CD4-positive, alpha-beta T cell (primary cell): Measurements from ENCODE around the gene SASS6. TPM values are rescaled to one million over a fixed set of nuclear protein-coding genes. Genes with fewer than 3 reads are reported as not detected.

Experiments
- ATAC-seq: fragments of 200-7000 bp; cut with Tn5 transposase; one replicate; pipeline ENCODE4 v1.10.0; 2022; ENCODE audit warnings: mild to moderate bottlenecking; ENCODE audit not compliant: poor library complexity
- CTCF ChIA-PET: fragments of 350-600 bp; sonication (Branson Sonifier 250); formaldehyde crosslinking; loops from one replicate; lab custom pipeline; 2021; ENCODE audit warnings: antibody characterized with exemption, inconsistent platforms; lab: Charles Lee
- POLR2A ChIA-PET: fragments of 350-600 bp; sonication (Branson Sonifier 250); formaldehyde crosslinking; loops from one replicate; lab custom pipeline; 2021; ENCODE audit warnings: antibody characterized with exemption, inconsistent platforms; lab: Charles Lee
- DNase-seq, 14 experiments: peaks; one replicate each; pipeline ENCODE4 v3.0.0-alpha.2; 2013 to 2020; ENCODE audit warnings: mixed read lengths in 2 of 14
- H3K27ac ChIP-seq, 2 donors: one replicate each; pipeline versions ENCODE4 v1.5.1 to v1.7.0; 2013; ENCODE audit warnings: low read length in 2 of 2, low read depth in 1 of 2, mild to moderate bottlenecking in 1 of 2
- H3K27me3 ChIP-seq, 2 experiments: 1 replicate in 1 of 2; 2 replicates in 1 of 2; pipeline versions ENCODE4 v1.6.1 to v1.7.0; 2013; ENCODE audit warnings: low read length in 2 of 2, control low read depth in 1 of 2, mild to moderate bottlenecking in 1 of 2, moderate library complexity in 1 of 2; ENCODE audit not compliant: insufficient read depth in 2 of 2, control insufficient read depth in 1 of 2
- H3K36me3 ChIP-seq: one replicate; pipeline ENCODE4 v1.6.1; 2013; ENCODE audit warnings: low read length, control low read depth; ENCODE audit not compliant: insufficient read depth
- H3K4me1 ChIP-seq: one replicate; pipeline ENCODE4 v1.6.1; 2013; ENCODE audit warnings: low read length, control low read depth; ENCODE audit not compliant: insufficient read depth
- H3K4me3 ChIP-seq: one replicate; pipeline ENCODE4 v1.5.1; 2013; ENCODE audit warnings: mild to moderate bottlenecking, low read length, moderate library complexity
- H3K9me3 ChIP-seq, 2 experiments: 1 replicate in 1 of 2; 2 replicates in 1 of 2; pipeline versions ENCODE4 v1.6.1 to v1.7.0; 2013; ENCODE audit warnings: low read length in 2 of 2, mild to moderate bottlenecking in 2 of 2, control low read depth in 1 of 2, moderate library complexity in 1 of 2; ENCODE audit not compliant: control insufficient read depth in 1 of 2, insufficient read depth in 1 of 2
- H3K27ac Mint-ChIP-seq: one replicate; pipeline ENCODE4 v1.8.0; 2020; ENCODE audit warnings: mixed read lengths
- H3K27me3 Mint-ChIP-seq: one replicate; pipeline ENCODE4 v1.8.0; 2021; ENCODE audit warnings: mixed read lengths
- H3K36me3 Mint-ChIP-seq: one replicate; pipeline ENCODE4 v1.8.0; 2021; ENCODE audit warnings: low read depth, mixed read lengths
- H3K4me1 Mint-ChIP-seq: one replicate; pipeline ENCODE4 v1.8.0; 2021; ENCODE audit warnings: low read depth, mixed read lengths
- H3K4me3 Mint-ChIP-seq: one replicate; pipeline ENCODE4 v1.8.0; 2020; ENCODE audit warnings: mild to moderate bottlenecking, mixed read lengths
- H3K9me3 Mint-ChIP-seq: one replicate; pipeline ENCODE4 v1.8.0; 2020; ENCODE audit warnings: mixed read lengths
- CTCF ChIP-seq: fragments of 200-600 bp; IDR thresholded peaks from one replicate; pipeline ENCODE4 v1.8.0; 2022; ENCODE audit warnings: antibody characterized with exemption, mild to moderate bottlenecking
- intact Hi-C, 2 experiments: fragments of 100-400 bp; cut with DNase I in 1 of 2; cut with micrococcal nuclease in 1 of 2; formaldehyde crosslinking; loops; one replicate each; pipeline versions ENCODE4 v1.15.1 to v1.9.0; 2023 to 2025; cut with DNase I, micrococcal nuclease
- total RNA-seq, 174 experiments: library from RNA in 2 of 174; stranded (reverse) in 2 of 174; gene quantifications; one replicate each; pipeline ENCODE4 v1.2.3 and lab custom pipeline; 2021 to 2026

Gene SASS6
- total RNA-seq, 2 experiments from 2014 or later, result 1.7 to 1.8 TPM

- no peak overlapping the region for H3K27ac Mint-ChIP-seq
- peaks cover 19% of the 10 kb centered on the region for H3K36me3 Mint-ChIP-seq
- Histone ChIP-seq H3K4me1 (no peaks in the 10 kb centered on the region), H3K27me3 (no peaks in the 10 kb centered on the region), H3K27ac (no peak overlapping the region), H3K9me3 (no peaks in the 10 kb centered on the region), H3K4me3 (no peak overlapping the region), H3K36me3 (peaks cover 7% of the 10 kb centered on the region)
- TF ChIP-seq CTCF, result no peak
- no peak for ATAC-seq
- ChIA-PET CTCF (no interaction called here), POLR2A (no interaction called here)
- no peaks in the 10 kb centered on the region for H3K9me3 Mint-ChIP-seq
- H3K4me3 Mint-ChIP-seq, result no peak overlapping the region
- intact Hi-C loops, result no loop called here
- H3K27me3 Mint-ChIP-seq, result no peaks in the 10 kb centered on the region
- no peaks in the 10 kb centered on the region for H3K4me1 Mint-ChIP-seq
- DNase-seq, result no peak
Measured at GRCh38 chr1:100115524-100115923, 17.2 kb downstream of the SASS6 start.

DNA sequence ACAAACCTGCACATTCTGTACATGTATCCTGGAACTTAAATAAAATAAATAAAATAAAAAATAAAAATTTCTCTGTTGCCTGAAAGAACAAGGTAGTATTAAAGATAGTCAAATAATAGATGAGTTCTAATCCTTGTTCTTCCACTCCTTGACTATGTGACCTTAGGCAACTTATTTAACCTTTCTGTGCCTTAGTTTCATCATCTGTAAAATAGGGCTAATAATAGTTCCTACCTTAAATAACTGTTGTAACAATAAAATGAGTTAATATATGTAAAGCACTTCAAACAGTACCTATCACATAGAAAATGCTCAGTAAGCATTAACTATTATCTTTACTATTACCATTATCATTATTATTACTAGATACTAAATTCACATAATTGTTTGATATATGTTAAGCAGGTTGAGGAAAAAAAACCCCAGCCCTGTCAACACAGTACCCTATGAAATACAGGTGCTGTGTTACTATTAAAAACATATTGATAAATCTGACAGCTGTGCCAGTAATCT lies 23.1 kb downstream of the SASS6 start:
- Mint-ChIP-seq H3K4me1 (no peaks in the 10 kb centered on the region), H3K4me3 (no peak overlapping the region), H3K36me3 (peaks cover 18% of the 10 kb centered on the region), H3K27me3 (no peaks in the 10 kb centered on the region), H3K27ac (no peak overlapping the region), H3K9me3 (no peaks in the 10 kb centered on the region)
- H3K27me3 ChIP-seq, result no peaks in the 10 kb centered on the region
- ChIA-PET CTCF (no interaction called here), POLR2A (no interaction called here)
- H3K36me3 ChIP-seq, result peaks cover 13% of the 10 kb centered on the region
- no peak overlapping the region for H3K27ac ChIP-seq
- H3K4me3 ChIP-seq, result no peak overlapping the region
- TF ChIP-seq CTCF, result no peak
- no peaks in the 10 kb centered on the region for H3K9me3 ChIP-seq
- H3K4me1 ChIP-seq, result no peaks in the 10 kb centered on the region
- DNase-seq (no peak), ATAC-seq (no peak)
- intact Hi-C loops, result no loop called here

- Mint-ChIP-seq H3K27me3 (no peaks in the 10 kb centered on the region), H3K4me3 (no peak overlapping the region), H3K36me3 (peaks cover 30% of the 10 kb centered on the region), H3K27ac (no peak overlapping the region), H3K9me3 (no peaks in the 10 kb centered on the region), H3K4me1 (no peaks in the 10 kb centered on the region)
- Histone ChIP-seq H3K9me3 (no peaks in the 10 kb centered on the region), H3K27me3 (no peaks in the 10 kb centered on the region), H3K4me3 (no peak overlapping the region), H3K36me3 (peaks cover 21% of the 10 kb centered on the region), H3K27ac (no peak overlapping the region), H3K4me1 (no peaks in the 10 kb centered on the region)
- ATAC-seq, result no peak
- POLR2A ChIA-PET, result no interaction called here
- DNase-seq, result no peak
- intact Hi-C loops, result no loop called here
- TF ChIP-seq CTCF, result no peak
- CTCF ChIA-PET, result no interaction called here
Measured at GRCh38 chr1:100107696-100108095, 25.0 kb downstream of the SASS6 start.
